ENCODE measurements around the gene B3GNT7. TPM values are rescaled to one million over a fixed set of nuclear protein-coding genes. Genes with fewer than 3 reads are reported as not detected.

Gene B3GNT7
- polyA plus RNA-seq, 1 donor from 2014 or later, result 0.67 TPM

DNA sequence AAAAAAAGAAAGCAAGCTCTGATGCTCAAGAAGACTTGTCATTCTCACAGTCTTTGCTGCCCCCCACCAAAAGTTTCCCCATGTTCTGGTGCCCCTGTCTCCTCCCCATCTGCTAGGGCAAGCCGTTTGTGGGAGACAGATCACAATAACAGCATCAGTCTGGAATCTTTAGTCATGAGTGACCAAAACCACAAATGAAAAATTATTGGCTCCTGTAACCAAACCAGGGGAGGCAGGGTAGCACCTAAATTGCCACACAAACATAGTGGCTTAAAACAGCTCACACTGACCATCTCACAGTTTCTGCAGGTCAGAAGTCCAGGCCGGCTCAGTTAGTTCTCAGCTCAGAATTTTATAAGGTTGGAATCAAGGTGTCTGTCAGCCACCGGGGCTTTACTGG is 9.1 kb upstream of the B3GNT7 start:
- TF ChIP-seq, protein P1, sequence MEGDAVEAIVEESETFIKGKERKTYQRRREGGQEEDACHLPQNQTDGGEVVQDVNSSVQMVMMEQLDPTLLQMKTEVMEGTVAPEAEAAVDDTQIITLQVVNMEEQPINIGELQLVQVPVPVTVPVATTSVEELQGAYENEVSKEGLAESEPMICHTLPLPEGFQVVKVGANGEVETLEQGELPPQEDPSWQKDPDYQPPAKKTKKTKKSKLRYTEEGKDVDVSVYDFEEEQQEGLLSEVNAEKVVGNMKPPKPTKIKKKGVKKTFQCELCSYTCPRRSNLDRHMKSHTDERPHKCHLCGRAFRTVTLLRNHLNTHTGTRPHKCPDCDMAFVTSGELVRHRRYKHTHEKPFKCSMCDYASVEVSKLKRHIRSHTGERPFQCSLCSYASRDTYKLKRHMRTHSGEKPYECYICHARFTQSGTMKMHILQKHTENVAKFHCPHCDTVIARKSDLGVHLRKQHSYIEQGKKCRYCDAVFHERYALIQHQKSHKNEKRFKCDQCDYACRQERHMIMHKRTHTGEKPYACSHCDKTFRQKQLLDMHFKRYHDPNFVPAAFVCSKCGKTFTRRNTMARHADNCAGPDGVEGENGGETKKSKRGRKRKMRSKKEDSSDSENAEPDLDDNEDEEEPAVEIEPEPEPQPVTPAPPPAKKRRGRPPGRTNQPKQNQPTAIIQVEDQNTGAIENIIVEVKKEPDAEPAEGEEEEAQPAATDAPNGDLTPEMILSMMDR (IDR thresholded peaks at IDR 0.05; ENCODE audit: poor library complexity, severe bottlenecking), result no peak
- TF ChIP-seq TAF1 (IDR thresholded peaks at IDR 0.05; ENCODE audit: low read depth), result no peak
- TF ChIP-seq MXI1 (conservative IDR thresholded peaks at IDR 0.05; ENCODE audit: poor library complexity, severe bottlenecking), result no peak
- no peak for TF ChIP-seq SMC3 (conservative IDR thresholded peaks at IDR 0.05; ENCODE audit: poor library complexity)
- TF ChIP-seq POLR2AphosphoS5 (IDR thresholded peaks at IDR 0.05), result no peak
- TF ChIP-seq RAD21 (conservative IDR thresholded peaks at IDR 0.05), result no peak
- no peak for TF ChIP-seq EZH2 (IDR thresholded peaks at IDR 0.05; ENCODE audit: borderline replicate concordance, insufficient read depth, low read length, poor library complexity, severe bottlenecking)
- TF ChIP-seq EP300 (conservative IDR thresholded peaks at IDR 0.05; ENCODE audit: poor library complexity, severe bottlenecking), result no peak
- TF ChIP-seq, protein P2, sequence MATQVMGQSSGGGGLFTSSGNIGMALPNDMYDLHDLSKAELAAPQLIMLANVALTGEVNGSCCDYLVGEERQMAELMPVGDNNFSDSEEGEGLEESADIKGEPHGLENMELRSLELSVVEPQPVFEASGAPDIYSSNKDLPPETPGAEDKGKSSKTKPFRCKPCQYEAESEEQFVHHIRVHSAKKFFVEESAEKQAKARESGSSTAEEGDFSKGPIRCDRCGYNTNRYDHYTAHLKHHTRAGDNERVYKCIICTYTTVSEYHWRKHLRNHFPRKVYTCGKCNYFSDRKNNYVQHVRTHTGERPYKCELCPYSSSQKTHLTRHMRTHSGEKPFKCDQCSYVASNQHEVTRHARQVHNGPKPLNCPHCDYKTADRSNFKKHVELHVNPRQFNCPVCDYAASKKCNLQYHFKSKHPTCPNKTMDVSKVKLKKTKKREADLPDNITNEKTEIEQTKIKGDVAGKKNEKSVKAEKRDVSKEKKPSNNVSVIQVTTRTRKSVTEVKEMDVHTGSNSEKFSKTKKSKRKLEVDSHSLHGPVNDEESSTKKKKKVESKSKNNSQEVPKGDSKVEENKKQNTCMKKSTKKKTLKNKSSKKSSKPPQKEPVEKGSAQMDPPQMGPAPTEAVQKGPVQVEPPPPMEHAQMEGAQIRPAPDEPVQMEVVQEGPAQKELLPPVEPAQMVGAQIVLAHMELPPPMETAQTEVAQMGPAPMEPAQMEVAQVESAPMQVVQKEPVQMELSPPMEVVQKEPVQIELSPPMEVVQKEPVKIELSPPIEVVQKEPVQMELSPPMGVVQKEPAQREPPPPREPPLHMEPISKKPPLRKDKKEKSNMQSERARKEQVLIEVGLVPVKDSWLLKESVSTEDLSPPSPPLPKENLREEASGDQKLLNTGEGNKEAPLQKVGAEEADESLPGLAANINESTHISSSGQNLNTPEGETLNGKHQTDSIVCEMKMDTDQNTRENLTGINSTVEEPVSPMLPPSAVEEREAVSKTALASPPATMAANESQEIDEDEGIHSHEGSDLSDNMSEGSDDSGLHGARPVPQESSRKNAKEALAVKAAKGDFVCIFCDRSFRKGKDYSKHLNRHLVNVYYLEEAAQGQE (IDR thresholded peaks at IDR 0.05; ENCODE audit: borderline replicate concordance), result no peak
- no peaks in the 10 kb centered on the region for H3K27me3 ChIP-seq (ENCODE audit: insufficient read depth, low read depth, low read length)
- H3K79me2 ChIP-seq (replicated peaks; ENCODE audit: insufficient read depth, low read length), result no peaks in the 10 kb centered on the region
- H3K4me3 ChIP-seq (ENCODE audit: low read length), result no peak overlapping the region
- H3F3A ChIP-seq (ENCODE audit: insufficient read depth, low read length, poor library complexity, severe bottlenecking), result no peaks in the 10 kb centered on the region
- H2AFZ ChIP-seq (ENCODE audit: low read depth, low read length), result no peak overlapping the region
- H4K20me1 ChIP-seq (ENCODE audit: insufficient read depth), result no peaks in the 10 kb centered on the region
- H3K9me2 ChIP-seq (ENCODE audit: insufficient read depth, low read length), result no peaks in the 10 kb centered on the region
- H3K4me2 ChIP-seq (ENCODE audit: low read length), result no peak overlapping the region
- no peak overlapping the region for H3K9ac ChIP-seq (ENCODE audit: low read length)
- no peaks in the 10 kb centered on the region for H3K36me3 ChIP-seq (ENCODE audit: insufficient read depth, low read length)
- H3K27ac ChIP-seq (ENCODE audit: low read length), result no peak overlapping the region
- no peaks in the 10 kb centered on the region for H3K9me3 ChIP-seq (ENCODE audit: low read length)

DNA sequence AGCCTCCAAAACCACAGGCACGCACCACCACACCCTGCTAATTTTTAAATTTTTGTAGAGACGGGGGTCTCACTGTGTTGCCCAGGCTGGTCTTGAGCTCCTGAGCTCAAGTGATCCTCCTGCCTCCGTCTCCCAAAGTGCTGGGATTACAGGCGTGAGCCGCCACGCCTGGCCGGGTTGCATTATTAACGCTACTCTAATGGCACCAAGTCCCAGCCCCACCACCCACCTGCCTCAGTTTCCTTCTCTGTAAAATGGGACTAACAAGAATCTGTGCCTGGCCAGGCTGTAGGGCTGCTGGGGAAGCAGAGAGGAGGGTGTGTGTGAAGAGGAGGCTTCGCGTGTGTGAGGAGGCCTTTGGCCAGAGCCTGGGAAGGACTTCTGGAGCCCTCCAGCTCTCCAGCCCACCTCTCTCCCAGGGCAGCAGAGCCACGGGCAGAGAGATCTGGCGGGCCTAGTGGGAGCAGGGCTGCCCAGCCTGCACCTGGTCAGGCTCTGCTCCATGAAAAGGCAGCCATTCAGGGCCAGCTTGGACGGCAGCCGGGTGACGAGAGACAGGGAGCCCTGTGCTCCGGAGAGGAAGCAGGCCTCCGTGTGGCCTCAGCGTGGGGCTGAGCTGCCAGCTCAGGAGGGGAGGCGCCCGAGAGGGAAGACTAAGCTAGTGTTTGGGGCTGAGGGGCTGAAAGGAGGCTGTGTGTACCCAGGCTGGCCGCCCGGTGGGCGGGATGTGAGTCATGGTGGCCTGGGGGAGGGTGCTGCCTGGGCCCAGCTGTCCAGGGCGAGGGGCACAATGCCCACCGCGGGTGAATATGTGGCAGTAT is 7.4 kb upstream of the B3GNT7 start:
- Histone ChIP-seq H2AFZ (ENCODE audit: low read depth, low read length) (no peak overlapping the region), H3K9me2 (ENCODE audit: insufficient read depth, low read length) (no peaks in the 10 kb centered on the region), H3K4me3 (ENCODE audit: low read length) (no peak overlapping the region), H3F3A (ENCODE audit: insufficient read depth, low read length, poor library complexity, severe bottlenecking) (no peaks in the 10 kb centered on the region), H3K27ac (ENCODE audit: low read length) (no peak overlapping the region), H3K9ac (ENCODE audit: low read length) (no peak overlapping the region), H3K9me3 (ENCODE audit: low read length) (no peaks in the 10 kb centered on the region), H3K27me3 (ENCODE audit: insufficient read depth, low read depth, low read length) (no peaks in the 10 kb centered on the region), H3K4me2 (ENCODE audit: low read length) (no peak overlapping the region), H3K79me2 (replicated peaks; ENCODE audit: insufficient read depth, low read length) (no peaks in the 10 kb centered on the region), H3K36me3 (ENCODE audit: insufficient read depth, low read length) (no peaks in the 10 kb centered on the region), H4K20me1 (ENCODE audit: insufficient read depth) (no peaks in the 10 kb centered on the region)
- no peak for TF ChIP-seq SMC3 (conservative IDR thresholded peaks at IDR 0.05; ENCODE audit: poor library complexity)
- TF ChIP-seq, protein P2 (IDR thresholded peaks at IDR 0.05; ENCODE audit: borderline replicate concordance), result no peak
